ENCODE results near the gene TESMIN. TPM values are rescaled to one million over a fixed set of nuclear protein-coding genes. Genes with fewer than 3 reads are reported as not detected.

The TESMIN gene
- total RNA-seq, 2 donors from 2014 or later: 14.3 to 20.7 TPM

DNA sequence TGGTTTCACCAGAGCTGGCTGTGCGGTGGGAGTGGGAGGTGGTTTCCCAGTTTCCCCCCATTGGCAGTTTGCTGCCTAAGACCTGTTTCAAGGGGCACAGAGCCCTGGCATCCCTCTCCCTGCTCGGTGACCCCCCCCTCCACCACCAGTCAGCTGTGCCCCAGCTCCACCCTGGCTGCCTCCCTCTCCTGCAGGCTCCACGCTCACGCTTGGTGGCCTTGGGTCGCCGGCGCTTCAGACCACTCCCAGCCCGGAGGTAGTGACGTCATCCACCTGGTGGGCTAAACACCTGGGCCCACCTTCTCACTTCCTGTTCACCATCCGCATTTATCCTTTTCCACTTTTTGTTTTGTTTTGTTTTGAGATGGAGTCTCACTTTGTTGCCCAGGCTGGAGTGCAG, 59.2 kb downstream of the TESMIN start:
- H3K4me3 ChIP-seq: no peak overlapping the region
- no peak overlapping the region for H3K27ac ChIP-seq
- TF ChIP-seq, protein P1, sequence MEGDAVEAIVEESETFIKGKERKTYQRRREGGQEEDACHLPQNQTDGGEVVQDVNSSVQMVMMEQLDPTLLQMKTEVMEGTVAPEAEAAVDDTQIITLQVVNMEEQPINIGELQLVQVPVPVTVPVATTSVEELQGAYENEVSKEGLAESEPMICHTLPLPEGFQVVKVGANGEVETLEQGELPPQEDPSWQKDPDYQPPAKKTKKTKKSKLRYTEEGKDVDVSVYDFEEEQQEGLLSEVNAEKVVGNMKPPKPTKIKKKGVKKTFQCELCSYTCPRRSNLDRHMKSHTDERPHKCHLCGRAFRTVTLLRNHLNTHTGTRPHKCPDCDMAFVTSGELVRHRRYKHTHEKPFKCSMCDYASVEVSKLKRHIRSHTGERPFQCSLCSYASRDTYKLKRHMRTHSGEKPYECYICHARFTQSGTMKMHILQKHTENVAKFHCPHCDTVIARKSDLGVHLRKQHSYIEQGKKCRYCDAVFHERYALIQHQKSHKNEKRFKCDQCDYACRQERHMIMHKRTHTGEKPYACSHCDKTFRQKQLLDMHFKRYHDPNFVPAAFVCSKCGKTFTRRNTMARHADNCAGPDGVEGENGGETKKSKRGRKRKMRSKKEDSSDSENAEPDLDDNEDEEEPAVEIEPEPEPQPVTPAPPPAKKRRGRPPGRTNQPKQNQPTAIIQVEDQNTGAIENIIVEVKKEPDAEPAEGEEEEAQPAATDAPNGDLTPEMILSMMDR (IDR thresholded peaks at IDR 0.05): no peak
- intact Hi-C loops (cut with DNase I): no loop called here
- H3K36me3 ChIP-seq: no peaks in the 10 kb centered on the region
- H3K27me3 ChIP-seq: no peaks in the 10 kb centered on the region
- H3K4me1 ChIP-seq: no peaks in the 10 kb centered on the region
- H3K9ac ChIP-seq (ENCODE audit: low read depth in 2 of 2, low read length in 2 of 2): no peak overlapping the region
- DNase-seq: no peak
- H3K9me3 ChIP-seq: no peaks in the 10 kb centered on the region

DNA sequence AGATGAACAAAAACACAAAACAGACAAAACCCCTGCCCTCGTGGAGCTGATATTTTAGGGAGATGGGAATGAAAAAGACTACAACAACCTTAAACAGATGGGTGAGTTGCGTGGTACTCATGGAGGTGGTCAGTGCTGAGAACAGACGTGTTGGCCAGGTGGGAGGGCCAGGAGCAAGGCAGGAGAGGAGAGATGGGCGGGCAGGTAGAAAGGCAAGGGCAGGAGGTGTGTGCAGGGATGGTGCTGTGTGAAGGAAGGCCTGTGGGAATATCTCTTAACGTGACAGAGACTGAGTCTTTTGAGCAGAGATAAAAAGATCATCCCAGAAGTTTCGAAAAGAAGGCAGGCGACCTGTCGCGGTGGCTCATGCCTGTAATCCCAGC, 59.9 kb downstream of the TESMIN start:
- no peaks in the 10 kb centered on the region for H3K36me3 ChIP-seq
- H3K27me3 ChIP-seq: no peaks in the 10 kb centered on the region
- H3K4me3 ChIP-seq: no peak overlapping the region
- H3K27ac ChIP-seq: no peak overlapping the region
- H3K9me3 ChIP-seq: no peaks in the 10 kb centered on the region
- TF ChIP-seq, protein P1 (IDR thresholded peaks at IDR 0.05): no peak
- intact Hi-C loops (cut with DNase I): no loop called here
- no peaks in the 10 kb centered on the region for H3K4me1 ChIP-seq
- no peak overlapping the region for H3K9ac ChIP-seq (ENCODE audit: low read depth in 2 of 2, low read length in 2 of 2)
- no peak for DNase-seq

DNA sequence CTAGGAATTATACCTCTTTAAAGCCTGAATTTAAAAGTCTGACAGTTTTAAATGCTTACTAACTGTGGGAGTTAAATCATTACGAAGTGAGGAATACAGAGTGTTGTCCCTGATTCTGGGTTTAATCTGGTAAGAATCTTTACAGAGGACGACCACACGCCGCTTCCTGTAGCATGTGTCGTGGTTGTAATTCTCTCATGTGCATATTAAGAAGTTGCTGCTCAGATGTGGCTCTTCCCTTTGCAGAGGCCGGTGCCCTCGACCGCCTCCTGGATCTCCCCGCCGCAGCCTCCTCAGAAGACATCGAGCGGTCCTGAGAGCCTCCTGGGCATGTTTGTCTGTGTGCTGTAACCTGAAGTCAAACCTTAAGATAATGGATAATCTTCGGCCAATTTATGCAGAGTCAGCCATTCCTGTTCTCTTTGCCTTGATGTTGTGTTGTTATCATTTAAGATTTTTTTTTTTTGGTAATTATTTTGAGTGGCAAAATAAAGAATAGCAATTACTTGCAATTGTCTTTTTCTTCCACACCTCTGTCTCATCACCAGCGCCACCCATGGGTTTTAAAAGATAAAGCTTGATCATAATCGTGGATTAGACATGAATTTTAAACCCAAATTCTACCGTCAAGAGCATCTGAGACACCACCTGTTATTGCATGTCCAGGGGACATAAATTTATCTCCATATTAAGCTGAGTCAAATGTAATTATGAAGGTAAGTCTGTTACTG, 60.5 kb downstream of the TESMIN start:
- no peak for DNase-seq
- TF ChIP-seq, protein P1 (IDR thresholded peaks at IDR 0.05): no peak

DNA sequence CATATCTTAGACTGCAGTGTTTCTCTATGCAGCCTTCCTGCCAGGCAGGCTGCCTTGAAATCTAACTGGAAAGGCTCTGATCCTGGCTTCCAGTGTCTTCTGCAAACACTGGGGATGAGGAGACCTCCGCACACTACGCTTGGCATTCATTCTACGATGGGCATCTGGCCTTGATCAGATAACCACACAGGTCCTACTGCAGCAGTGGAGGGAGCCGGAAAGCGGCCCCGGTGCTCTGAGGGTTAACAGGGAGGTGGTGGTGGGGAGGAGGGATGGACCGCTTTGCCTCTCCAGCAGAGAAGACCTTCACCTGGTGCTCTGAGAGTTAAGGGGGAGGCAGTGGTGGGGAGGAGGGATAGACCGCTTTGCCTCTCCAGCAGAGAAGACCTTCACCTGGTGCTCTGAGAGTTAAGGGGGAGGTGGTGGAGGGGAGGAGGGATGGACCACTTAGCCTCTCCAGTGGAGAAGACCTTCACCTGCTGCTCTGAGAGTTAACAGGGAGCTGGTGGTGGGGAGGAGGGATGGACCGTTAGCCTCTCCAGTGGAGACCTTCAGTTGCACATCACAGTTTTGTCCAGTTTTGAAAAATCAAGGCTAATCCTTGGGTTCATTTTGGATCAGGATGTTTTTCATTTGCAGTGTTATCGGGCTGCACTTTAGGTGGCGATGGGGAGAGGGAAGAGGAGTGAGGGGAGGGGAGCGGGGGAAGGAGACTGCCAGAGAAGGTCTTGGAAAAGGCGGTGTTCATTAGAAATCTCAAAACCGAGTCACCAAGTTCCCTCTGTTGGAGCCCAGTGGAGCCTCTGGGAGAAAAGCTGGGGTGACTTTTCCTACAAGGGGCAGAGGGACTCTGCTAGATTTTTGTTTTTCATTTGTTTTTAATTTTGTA, 61.3 kb downstream of the TESMIN start:
- Histone ChIP-seq H3K4me3 (no peak overlapping the region), H3K36me3 (no peaks in the 10 kb centered on the region), H3K9me3 (no peaks in the 10 kb centered on the region), H3K27me3 (peaks cover 11% of the 10 kb centered on the region), H3K27ac (no peak overlapping the region), H3K4me1 (peaks cover under 1% of the 10 kb centered on the region), H3K9ac (ENCODE audit: low read depth in 2 of 2, low read length in 2 of 2) (no peak overlapping the region)
- DNase-seq: no peak
- intact Hi-C loops (cut with DNase I): no loop called here
- TF ChIP-seq, protein P1 (IDR thresholded peaks at IDR 0.05): no peak

More for the DNA sequence above, 60.5 kb downstream of the TESMIN start:
- Histone ChIP-seq H3K4me1 (no peaks in the 10 kb centered on the region), H3K4me3 (no peak overlapping the region), H3K36me3 (no peaks in the 10 kb centered on the region), H3K27ac (no peak overlapping the region), H3K9me3 (no peaks in the 10 kb centered on the region), H3K9ac (ENCODE audit: low read depth in 2 of 2, low read length in 2 of 2) (no peak overlapping the region), H3K27me3 (peaks cover 4% of the 10 kb centered on the region)
- intact Hi-C loops (cut with DNase I): no loop called here

DNA sequence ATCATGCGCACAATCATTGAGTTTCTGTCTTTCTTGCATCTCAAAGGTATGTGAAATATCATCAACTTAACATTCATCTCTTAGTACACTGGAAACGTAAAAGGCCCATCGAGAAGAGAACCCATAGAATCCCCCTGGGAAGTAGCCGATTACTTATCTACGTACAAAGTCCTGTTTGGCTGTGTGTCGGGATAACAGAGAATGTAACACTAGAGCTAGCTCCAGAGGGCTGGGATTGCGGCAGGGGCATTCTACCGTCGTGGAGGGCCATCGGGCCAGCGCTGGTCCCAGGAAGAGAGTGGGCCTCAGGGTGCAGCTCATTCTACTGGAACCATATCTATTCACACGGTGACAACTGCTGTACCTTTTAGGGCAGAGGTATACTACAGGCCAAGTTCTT, 62.4 kb downstream of the TESMIN start:
- no peak for DNase-seq
- H3K4me3 ChIP-seq: no peak overlapping the region
- peaks cover 22% of the 10 kb centered on the region for H3K27me3 ChIP-seq
- TF ChIP-seq, protein P1 (IDR thresholded peaks at IDR 0.05): no peak
- no peaks in the 10 kb centered on the region for H3K36me3 ChIP-seq
- H3K9me3 ChIP-seq: no peaks in the 10 kb centered on the region
- H3K4me1 ChIP-seq: peaks cover 5% of the 10 kb centered on the region
- intact Hi-C loops (cut with DNase I): no loop called here
- no peak overlapping the region for H3K9ac ChIP-seq (ENCODE audit: low read depth in 2 of 2, low read length in 2 of 2)
- no peak overlapping the region for H3K27ac ChIP-seq

Measured in colonic mucosa (tissue), 4 donors.